B cell (primary cell): Measurements from ENCODE around the gene IL17REL. TPM values are rescaled to one million over a fixed set of nuclear protein-coding genes. Genes with fewer than 3 reads are reported as not detected.
A peak's percentile ranks its signal among the peaks of the same experiment; 100 is the strongest.
"Not testable (repeated sequence)": the region's sequence is repeated elsewhere in the genome, so short reads cannot be mapped to it uniquely, and the experiment has no call there.

Source experiments
- ATAC-seq: fragments of 200-7000 bp; cut with Tn5 transposase; one replicate; pipeline ENCODE4 v1.10.0; 2021; ENCODE audit warnings: low read depth, mild to moderate bottlenecking, moderate number of reproducible peaks, moderate library complexity
- CTCF ChIA-PET: fragments of 350-600 bp; sonication (Branson Sonifier 250); formaldehyde crosslinking; loops from one replicate; lab custom pipeline; 2021; ENCODE audit warnings: antibody characterized with exemption, inconsistent platforms; lab: Charles Lee
- POLR2A ChIA-PET: fragments of 350-600 bp; sonication (Branson Sonifier 250); formaldehyde crosslinking; loops from one replicate; lab custom pipeline; 2021; ENCODE audit warnings: antibody characterized with exemption; lab: Charles Lee
- DNase-seq: peaks from one replicate; pipeline ENCODE4 v3.0.0; 2013
- H2AFZ ChIP-seq: 2 replicates; pipeline ENCODE4 v1.6.1; 2012; ENCODE audit warnings: mild to moderate bottlenecking, low read depth, low read length; ENCODE audit not compliant: insufficient read depth, poor library complexity, severe bottlenecking
- H3K27ac ChIP-seq, 2 donors: 1 replicate in 1 of 2; 2 replicates in 1 of 2; pipeline ENCODE4 v1.5.1; 2012 to 2013; ENCODE audit warnings: low read length in 2 of 2, mild to moderate bottlenecking in 2 of 2, moderate library complexity in 1 of 2
- H3K27me3 ChIP-seq, 4 experiments: fragments of 200-600 bp in 1 of 4; sonication (generic) in 1 of 4; replicated peaks in 1 of 4; 1 replicate in 2 of 4; 2 replicates in 2 of 4; pipeline versions ENCODE4 v1.6.1 to v1.7.0; 2013 to 2016; ENCODE audit warnings: low read length in 3 of 4, mild to moderate bottlenecking in 2 of 4, mixed read lengths in 1 of 4, moderate library complexity in 1 of 4; ENCODE audit not compliant: insufficient read depth in 4 of 4, control insufficient read depth in 3 of 4; ENCODE audit errors: control extremely low read depth in 1 of 4
- H3K36me3 ChIP-seq, 2 experiments: replicated peaks in 1 of 2; 1 replicate in 1 of 2; 2 replicates in 1 of 2; pipeline versions ENCODE4 v1.6.1 to v1.7.1; 2013; ENCODE audit warnings: low read length in 1 of 2; ENCODE audit not compliant: insufficient read depth in 2 of 2, control insufficient read depth in 1 of 2; ENCODE audit errors: control extremely low read depth in 1 of 2, extremely low read depth in 1 of 2
- H3K4me1 ChIP-seq, 2 donors: fragments of 200-600 bp in 1 of 2; sonication (generic) in 1 of 2; 1 replicate in 1 of 2; 2 replicates in 1 of 2; pipeline versions ENCODE4 v1.5.1 to v1.6.1; 2013 to 2017; ENCODE audit warnings: low read length in 2 of 2; ENCODE audit not compliant: control insufficient read depth in 2 of 2, insufficient read depth in 2 of 2
- H3K4me2 ChIP-seq: replicated peaks from 2 replicates; pipeline ENCODE3; 2012; ENCODE audit warnings: mild to moderate bottlenecking, low read depth, low read length; ENCODE audit not compliant: poor library complexity, severe bottlenecking
- H3K4me3 ChIP-seq, 5 experiments: fragments of 200-600 bp in 1 of 5; sonication (generic) in 1 of 5; 1 replicate in 3 of 5; 2 replicates in 2 of 5; pipeline versions ENCODE4 v1.5.1 to v1.7.0; 2011 to 2016; ENCODE audit warnings: low read length in 4 of 5, mild to moderate bottlenecking in 4 of 5, low read depth in 2 of 5, control low read depth in 1 of 5, moderate library complexity in 1 of 5; ENCODE audit not compliant: insufficient read depth in 1 of 5; ENCODE audit errors: control extremely low read depth in 1 of 5, extremely low read depth in 1 of 5
- H3K79me2 ChIP-seq: fragments of 200-600 bp; sonication (generic); one replicate; pipeline ENCODE4 v1.6.0; 2016; ENCODE audit warnings: low read length; ENCODE audit not compliant: control insufficient read depth, insufficient read depth
- H3K9ac ChIP-seq: fragments of 200-600 bp; sonication (generic); 2 replicates; pipeline ENCODE4 v1.6.1; 2017; ENCODE audit warnings: mild to moderate bottlenecking, low read length, moderate library complexity
- H3K9me3 ChIP-seq, 3 donors: one replicate each; pipeline versions ENCODE4 v1.6.1 to v1.7.1; 2013; ENCODE audit warnings: low read length in 2 of 3; ENCODE audit not compliant: control insufficient read depth in 2 of 3, insufficient read depth in 1 of 3; ENCODE audit errors: control extremely low read depth in 1 of 3
- H4K20me1 ChIP-seq: 2 replicates; pipeline ENCODE4 v1.6.0; 2012; ENCODE audit warnings: mild to moderate bottlenecking, low read length; ENCODE audit not compliant: insufficient read depth, control insufficient read depth, poor library complexity, severe bottlenecking
- H3K27ac Mint-ChIP-seq: one replicate; pipeline ENCODE4 v1.8.0; 2021; ENCODE audit warnings: mixed read lengths
- H3K27me3 Mint-ChIP-seq: one replicate; pipeline ENCODE4 v1.8.0; 2021; ENCODE audit warnings: mixed read lengths
- H3K4me1 Mint-ChIP-seq: one replicate; pipeline ENCODE4 v1.8.0; 2021; ENCODE audit warnings: mixed read lengths
- H3K4me3 Mint-ChIP-seq: one replicate; pipeline ENCODE4 v1.8.0; 2021; ENCODE audit warnings: mixed read lengths
- H3K9me3 Mint-ChIP-seq: one replicate; pipeline ENCODE4 v1.8.0; 2022; ENCODE audit warnings: mixed read lengths; ENCODE audit not compliant: insufficient read depth
- CTCF ChIP-seq: fragments of 200-600 bp; IDR thresholded peaks from one replicate; pipeline ENCODE4 v1.8.0; 2022; ENCODE audit warnings: antibody characterized with exemption, mild to moderate bottlenecking
- EZH2 ChIP-seq: IDR thresholded peaks from 2 replicates; pipeline ENCODE4 v1.6.1; 2012; ENCODE audit warnings: borderline replicate concordance, low read depth, mild to moderate bottlenecking, moderate library complexity, low read length; ENCODE audit not compliant: insufficient read depth, poor library complexity, severe bottlenecking
- WGBS: methylation state at CpG from one replicate; pipeline ENCODE4 v1.1.5; 2013; ENCODE audit warnings: missing lambda C conversion rate; ENCODE audit not compliant: insufficient coverage; 5-methylcytosine and 5-hydroxymethylcytosine counted together
- intact Hi-C: fragments of 100-400 bp; cut with micrococcal nuclease; formaldehyde crosslinking; loops from one replicate; pipeline ENCODE4 v1.10.0; 2022
- polyA plus RNA-seq: library from polyadenylated mRNA; depleted of rRNA; stranded (reverse); fragments of >200 nt; gene quantifications from 2 replicates; pipeline ENCODE4 v1.2.3, GENCODE V29; 2012
- small RNA-seq: library from RNA; depleted of rRNA; stranded (forward); fragments of <200 nt; gene quantifications from one replicate; pipeline ENCODE3, GENCODE V24; 2012; ENCODE audit warnings: low replicate concordance, low read depth; ENCODE audit not compliant: insufficient read length
- total RNA-seq, 2 donors: library from RNA; stranded (reverse); fragments of 120-200 nt in 1 of 2; gene quantifications; 1 replicate in 1 of 2; 2 replicates in 1 of 2; pipeline versions ENCODE4 v1.2.3 to v1.2.4, GENCODE V29; 2013 to 2022

The IL17REL gene
- total and polyA plus RNA-seq, 2 donors (not counting 1 experiment from before 2014, with no cell fraction given): 0.09 to 0.10 TPM

DNA sequence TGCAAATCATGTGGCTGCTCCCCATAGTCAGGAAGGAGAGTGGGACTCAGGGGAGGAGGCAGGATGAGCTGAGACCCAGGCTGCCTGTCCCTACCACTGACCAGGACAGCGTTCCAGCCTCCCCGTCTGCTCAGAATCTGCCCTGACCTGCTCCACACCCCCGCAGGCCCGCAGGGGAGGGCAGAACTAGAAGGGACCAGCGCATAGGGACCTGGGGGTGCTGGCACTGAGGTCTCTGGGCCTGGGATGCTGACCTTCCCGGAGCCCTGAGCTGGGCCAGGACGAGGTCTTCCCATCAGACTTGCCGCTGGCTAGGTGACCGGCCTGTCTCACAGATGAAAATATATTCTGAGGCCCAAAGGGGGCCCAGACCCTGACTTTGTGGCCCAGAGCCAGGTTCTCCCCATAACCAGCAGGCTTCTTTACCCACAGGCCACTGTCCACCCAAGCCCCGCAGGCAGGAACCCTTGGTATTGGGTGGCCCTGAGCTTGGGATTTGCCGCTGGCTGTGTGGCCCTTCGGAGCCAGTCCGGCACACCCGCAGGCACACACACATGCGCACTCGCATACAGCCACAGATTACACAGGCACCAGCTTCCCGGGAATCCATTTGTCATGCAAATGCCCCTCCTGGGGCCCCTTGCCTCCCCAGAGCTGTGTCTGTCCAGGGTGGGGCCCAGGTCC is 65.8 kb downstream of the IL17REL start:
- CTCF ChIA-PET: interaction anchor here (1.2 to 1.6 kb wide), 3 partner anchors 11 to 83 kb away, joined by 4 to 5 read pairs (median 5); no protein-coding TSS in a partner anchor
- Mint-ChIP-seq H3K4me1 (peaks cover 9% of the 10 kb centered on the region), H3K4me3 (no peak overlapping the region), H3K27ac (peak overlapping the region; percentile 56), H3K27me3 (no peaks in the 10 kb centered on the region), H3K9me3 (no peaks in the 10 kb centered on the region)
- Histone ChIP-seq H3K4me3 (no peak overlapping the region), H2AFZ (no peak overlapping the region), H3K4me2 (no peak overlapping the region), H3K4me1 (peaks cover 11 to 29% of the 10 kb centered on the region in 2 donors), H3K27ac (no peak overlapping the region), H4K20me1 (no peaks in the 10 kb centered on the region), H3K9ac (no peak overlapping the region), H3K79me2 (no peaks in the 10 kb centered on the region), H3K36me3 (no peaks in the 10 kb centered on the region), H3K9me3 (peaks cover 0 to 18% (median 3%) of the 10 kb centered on the region in 3 donors), H3K27me3 (no peaks in the 10 kb centered on the region)
- 96% methylated on average over 17 of the region's 17 CpGs for WGBS
- POLR2A ChIA-PET: interaction anchor here (0.6 to 2.3 kb wide), 3 partner anchors 10 to 37 kb away, joined by 3 to 22 read pairs (median 5); no protein-coding TSS in a partner anchor
- ATAC-seq (no peak), DNase-seq (no peak)
- no peak for TF ChIP-seq CTCF
- TF ChIP-seq EZH2: no peak
- intact Hi-C loops: no loop called here

GRCh38 chr22:49945042-49945794 is 67.3 kb downstream of the IL17REL start:
- peak; percentile 87 for DNase-seq
- H3K4me3 Mint-ChIP-seq, H3K4me3 ChIP-seq, H3K79me2 ChIP-seq, H4K20me1 ChIP-seq, H2AFZ ChIP-seq, H3K36me3 ChIP-seq, CTCF ChIA-PET, H3K9me3 Mint-ChIP-seq, H3K27me3 ChIP-seq, intact Hi-C loops, H3K9ac ChIP-seq, H3K27me3 Mint-ChIP-seq, H3K4me1 Mint-ChIP-seq, POLR2A ChIA-PET: not testable (repeated sequence)
- peak overlapping the region; percentile 83 for H3K27ac Mint-ChIP-seq
- peaks cover 11 to 17% of the 10 kb centered on the region in 2 donors for H3K4me1 ChIP-seq
- H3K9me3 ChIP-seq: peaks cover 0 to 29% (median 3%) of the 10 kb centered on the region in 3 donors
- WGBS: 80% methylated on average over 7 of the region's 17 CpGs
- peak; percentile 14 for ATAC-seq
- H3K27ac ChIP-seq: peak overlapping the region; percentile 70 to 80
- H3K4me2 ChIP-seq: peak overlapping the region; percentile 29

Small RNAs within 50 kb of the gene (small RNA-seq; reads per million reads assigned to genes)
- not detected for gene MIR6821

Other genes starting within 250 kb of the IL17REL start
- gene BRD1, start 184.9 kb downstream of the IL17REL start, total RNA-seq: 73.3 and 77.8 TPM in 2 replicates
- 16.9 and 20.7 TPM in 2 replicates for gene BRD1, start 184.9 kb downstream of the IL17REL start, polyA plus RNA-seq
- gene ZBED4, start 158.9 kb downstream of the IL17REL start, total RNA-seq: 14.6 and 14.7 TPM in 2 replicates
- 5.9 and 8.0 TPM in 2 replicates for gene ZBED4, start 158.9 kb downstream of the IL17REL start, polyA plus RNA-seq
- 16.6 and 17.2 TPM in 2 replicates for gene ALG12, start 94.3 kb downstream of the IL17REL start, total RNA-seq
- gene ALG12, start 94.3 kb downstream of the IL17REL start, polyA plus RNA-seq: 10.9 and 15.2 TPM in 2 replicates
- gene CRELD2, start 94.1 kb downstream of the IL17REL start, total RNA-seq: 32.8 and 35.9 TPM in 2 replicates
- gene CRELD2, start 94.1 kb downstream of the IL17REL start, polyA plus RNA-seq: 41.9 and 48.9 TPM in 2 replicates
- gene PIM3, start 52.0 kb downstream of the IL17REL start, total RNA-seq: 127 and 128 TPM in 2 replicates
- gene PIM3, start 52.0 kb downstream of the IL17REL start, polyA plus RNA-seq: 74.6 and 331 TPM in 2 replicates
- gene TTLL8, start 45.5 kb upstream of the IL17REL start, total RNA-seq: not detected in 2 replicates
- not detected in 2 replicates for gene TTLL8, start 45.5 kb upstream of the IL17REL start, polyA plus RNA-seq
- not detected in 2 replicates for gene MLC1, start 72.7 kb upstream of the IL17REL start, total RNA-seq
- gene MLC1, start 72.7 kb upstream of the IL17REL start, polyA plus RNA-seq: 0.27 and 0.34 TPM in 2 replicates
- gene MOV10L1, start 77.2 kb upstream of the IL17REL start, total RNA-seq: not detected in 2 replicates
- gene MOV10L1, start 77.2 kb upstream of the IL17REL start, polyA plus RNA-seq: not detected in 2 replicates
- 0.53 and 0.59 TPM in 2 replicates for gene PANX2, start 158.0 kb upstream of the IL17REL start, total RNA-seq
- 0.04 and 0.14 TPM in 2 replicates for gene PANX2, start 158.0 kb upstream of the IL17REL start, polyA plus RNA-seq
- 200 and 205 TPM in 2 replicates for gene TRABD, start 173.1 kb upstream of the IL17REL start, total RNA-seq
- 164 and 179 TPM in 2 replicates for gene TRABD, start 173.1 kb upstream of the IL17REL start, polyA plus RNA-seq
- gene SELENOO, start 188.2 kb upstream of the IL17REL start, total RNA-seq: 73.0 and 74.6 TPM in 2 replicates
- 62.1 and 68.8 TPM in 2 replicates for gene SELENOO, start 188.2 kb upstream of the IL17REL start, polyA plus RNA-seq
- 137 and 139 TPM in 2 replicates for gene TUBGCP6, start 232.3 kb upstream of the IL17REL start, total RNA-seq
- gene TUBGCP6, start 232.3 kb upstream of the IL17REL start, polyA plus RNA-seq: 174 and 178 TPM in 2 replicates
- gene HDAC10, start 238.5 kb upstream of the IL17REL start, total RNA-seq: 120 and 136 TPM in 2 replicates
- 187 and 241 TPM in 2 replicates for gene HDAC10, start 238.5 kb upstream of the IL17REL start, polyA plus RNA-seq
- 5.3 and 6.5 TPM in 2 replicates for gene MAPK12, start 248.9 kb upstream of the IL17REL start, total RNA-seq
- 7.5 and 7.8 TPM in 2 replicates for gene MAPK12, start 248.9 kb upstream of the IL17REL start, polyA plus RNA-seq